GM12878 (cell line): Measurements from ENCODE around the gene KCNH6. TPM values are rescaled to one million over a fixed set of nuclear protein-coding genes. Genes with fewer than 3 reads are reported as not detected.

Experiments
- ATAC-seq: fragments of 200-7000 bp; cut with Tn5 transposase; 3 replicates; pipeline ENCODE4 v1.9.1; 2020; ENCODE audit warnings: mild to moderate bottlenecking, moderate library complexity
- BruUV-seq: library from RNA; stranded (reverse); fragments of 400-500 nt; replicated peaks from 2 replicates; lab custom pipeline; 2021; lab: Mats Ljungman, UMichigan
- CTCF ChIA-PET: fragments of 300-600 bp; sonication (Branson Sonifier 250); formaldehyde crosslinking; extraction: SDS; loops from one replicate; lab custom pipeline; 2021; ENCODE audit warnings: inconsistent platforms; lab: Yijun Ruan, JAX
- POLR2A ChIA-PET: fragments of 350-600 bp; formaldehyde crosslinking; extraction: SDS; loops from one replicate; lab custom pipeline; 2021; ENCODE audit warnings: inconsistent platforms; lab: Charles Lee
- RAD21 ChIA-PET: fragments of 300-600 bp; sonication (Branson Sonifier 250); formaldehyde crosslinking; loops from one replicate; lab custom pipeline; 2023; ENCODE audit warnings: antibody characterized with exemption; ENCODE audit not compliant: unreplicated experiment; lab: Charles Lee
- SMC1A ChIA-PET: fragments of 300-600 bp; sonication (Branson Sonifier 250); formaldehyde crosslinking; loops from one replicate; lab custom pipeline; 2023; ENCODE audit not compliant: unreplicated experiment, uncharacterized antibody; lab: Charles Lee
- DNase-seq: peaks from one replicate; pipeline ENCODE4 v3.0.0-alpha.2; 2011; ENCODE audit warnings: low read depth, low spot score
- FAIRE-seq: peaks from 3 replicates; lab custom pipeline; 2011; peaks lifted over from hg19 to GRCh38; lab: Jason Lieb, UNC
- H2AFZ ChIP-seq: 2 replicates; pipeline ENCODE4 v1.6.0; 2011; ENCODE audit warnings: low read depth, low read length, control low read depth; ENCODE audit not compliant: control insufficient read depth
- H3K27ac ChIP-seq: 2 replicates; pipeline ENCODE4 v1.5.1; 2011; ENCODE audit warnings: control low read depth; ENCODE audit not compliant: control insufficient read depth, insufficient read depth
- H3K27me3 ChIP-seq, 2 experiments: replicated peaks in 1 of 2; 2 replicates each; pipeline versions ENCODE4 v1.6.0 to v1.6.1; 2011; ENCODE audit warnings: low read length in 1 of 2; ENCODE audit not compliant: control insufficient read depth in 2 of 2, insufficient read depth in 2 of 2
- H3K36me3 ChIP-seq, 2 experiments: 2 replicates each; pipeline ENCODE4 v1.5.1; 2011; ENCODE audit warnings: low read length in 1 of 2; ENCODE audit not compliant: control insufficient read depth in 2 of 2, insufficient read depth in 2 of 2
- H3K4me1 ChIP-seq: 2 replicates; pipeline ENCODE4 v1.6.1; 2011; ENCODE audit warnings: mild to moderate bottlenecking, low read length, moderate library complexity, mixed read lengths; ENCODE audit not compliant: control insufficient read depth, insufficient read depth
- H3K4me2 ChIP-seq: 2 replicates; pipeline ENCODE4 v1.6.0; 2011; ENCODE audit warnings: control low read depth; ENCODE audit not compliant: control insufficient read depth, insufficient read depth
- H3K4me3 ChIP-seq: fragments of 200-600 bp; sonication (generic); 2 replicates; pipeline ENCODE4 v1.5.1; 2016
- H3K79me2 ChIP-seq: 2 replicates; pipeline ENCODE4 v1.6.0; 2011; ENCODE audit warnings: low read length; ENCODE audit not compliant: control insufficient read depth, insufficient read depth
- H3K9ac ChIP-seq: 2 replicates; pipeline ENCODE4 v1.8.0; 2011; ENCODE audit warnings: low read length, control low read depth, mixed read lengths; ENCODE audit not compliant: control insufficient read depth, insufficient read depth
- H3K9me3 ChIP-seq: replicated peaks from 3 replicates; pipeline ENCODE4 v1.5.1; 2011; ENCODE audit warnings: mild to moderate bottlenecking, low read length; ENCODE audit not compliant: control insufficient read depth, insufficient read depth
- H4K20me1 ChIP-seq: 2 replicates; pipeline ENCODE4 v1.6.0; 2011; ENCODE audit not compliant: control insufficient read depth, insufficient read depth
- ASH2L ChIP-seq: fragments of 300-600, 200-600 bp; sonication (generic); IDR thresholded peaks from 2 replicates; pipeline ENCODE4 v1.6.1; 2017; ENCODE audit warnings: low read depth, mild to moderate bottlenecking, borderline replicate concordance
- DPF2 ChIP-seq: fragments of 450-650 bp; IDR thresholded peaks from 2 replicates; pipeline ENCODE4 v1.6.1; 2017; ENCODE audit warnings: mild to moderate bottlenecking
- E4F1 ChIP-seq: fragments of 450-650 bp; IDR thresholded peaks from 2 replicates; pipeline ENCODE4 v1.6.1; 2018; ENCODE audit warnings: borderline replicate concordance, mild to moderate bottlenecking; ENCODE audit not compliant: partially characterized antibody
- EED ChIP-seq: sonication (generic); IDR thresholded peaks from 2 replicates; pipeline ENCODE4 v1.6.1; 2016; ENCODE audit warnings: antibody characterized with exemption, low read depth
- FOXM1 ChIP-seq: IDR thresholded peaks from 2 replicates; pipeline ENCODE4 v1.6.1; 2012; ENCODE audit warnings: low read depth, mild to moderate bottlenecking, inconsistent platforms, low read length, moderate library complexity
- HDAC6 ChIP-seq: fragments of 200-600 bp; sonication (generic); IDR thresholded peaks from one replicate; pipeline ENCODE4 v1.8.0; 2017; ENCODE audit warnings: antibody characterized with exemption; ENCODE audit not compliant: unreplicated experiment
- IRF3 ChIP-seq: fragments of 450-650 bp; IDR thresholded peaks from 2 replicates; pipeline ENCODE4 v1.6.1; 2014; ENCODE audit warnings: mild to moderate bottlenecking
- IRF4 ChIP-seq: IDR thresholded peaks from 2 replicates; pipeline ENCODE4 v1.6.1; 2011; ENCODE audit warnings: low read depth, low read length
- KDM1A ChIP-seq: fragments of 200-600 bp; sonication (generic); IDR thresholded peaks from 2 replicates; pipeline ENCODE4 v1.6.1; 2016; ENCODE audit warnings: borderline replicate concordance
- MTA2 ChIP-seq: fragments of 450-650 bp; IDR thresholded peaks from 2 replicates; pipeline ENCODE4 v1.6.1; 2016; ENCODE audit warnings: low read depth, mild to moderate bottlenecking, moderate library complexity
- NBN ChIP-seq: fragments of 450-650 bp; IDR thresholded peaks from 2 replicates; pipeline ENCODE4 v1.6.1; 2016
- NFXL1 ChIP-seq: fragments of 450-650 bp; IDR thresholded peaks from 2 replicates; pipeline ENCODE4 v1.6.1; 2017; ENCODE audit warnings: antibody characterized with exemption, mild to moderate bottlenecking, borderline replicate concordance
- NR2C1 ChIP-seq: fragments of 450-650 bp; IDR thresholded peaks from 2 replicates; pipeline ENCODE4 v1.6.1; 2017; ENCODE audit warnings: antibody characterized with exemption, mild to moderate bottlenecking, moderate library complexity
- PAX5 ChIP-seq: IDR thresholded peaks from 2 replicates; pipeline ENCODE4 v1.6.1; 2011; ENCODE audit warnings: low read depth, low read length, borderline replicate concordance
- SMAD5 ChIP-seq: IDR thresholded peaks from 2 replicates; pipeline ENCODE4 v1.6.1; 2016; ENCODE audit warnings: antibody characterized with exemption, low read depth
- SREBF2 ChIP-seq: IDR thresholded peaks from 2 replicates; pipeline ENCODE4 v1.6.1; 2012; ENCODE audit warnings: mild to moderate bottlenecking, low read length
- TBL1XR1 ChIP-seq: IDR thresholded peaks from 2 replicates; pipeline ENCODE4 v1.6.1; 2012; ENCODE audit warnings: low read depth, low read length, improper control_type of control experiment
- ZNF207 ChIP-seq: fragments of 450-650 bp; IDR thresholded peaks from 2 replicates; pipeline ENCODE4 v1.6.1; 2014; ENCODE audit warnings: antibody characterized with exemption, mild to moderate bottlenecking, borderline replicate concordance
- WGBS: methylation state at CpG from one replicate; pipeline ENCODE4 v1.1.6; 2016; ENCODE audit warnings: low lambda C conversion rate; ENCODE audit not compliant: insufficient replicate concordance, insufficient coverage; ENCODE audit errors: missing lambda C conversion rate; 5-methylcytosine and 5-hydroxymethylcytosine counted together
- in situ Hi-C: fragments of 300-500 bp; cut with MboI; formaldehyde crosslinking; loops from 9 replicates; pipeline ENCODE4 v1.14.3; 2018; ENCODE audit warnings: mixed read lengths
- intact Hi-C: fragments of 100-400 bp; cut with micrococcal nuclease; formaldehyde crosslinking; loops from one replicate; pipeline ENCODE4 v1.14.2; 2022; ENCODE audit not compliant: unreplicated experiment
- polyA plus RNA-seq, 11 experiments: library from polyadenylated mRNA; depleted of rRNA in 4 of 11; unstranded in 6 of 11; stranded (reverse) in 5 of 11; fragments of >200 nt; fragmentation: Nextera tagmentation in 4 of 11; fragmentation: Illumina TruSeq in 1 of 11; extraction: Ambion mirVana in 4 of 11; extraction: Trizol in 1 of 11; gene quantifications; 1 replicate in 1 of 11; 2 replicates in 10 of 11; pipeline versions ENCODE4 v1.2.1 to v1.2.3, GENCODE V29; 2011 to 2016; ENCODE audit warnings: inconsistent platforms in 2 of 11, missing spikeins in 2 of 11, low read depth in 1 of 11
- total RNA-seq, 4 experiments: library from RNA; depleted of rRNA in 3 of 4; stranded (reverse); fragments of >200 nt in 3 of 4; fragmentation: Illumina TruSeq in 1 of 4; extraction: Trizol in 1 of 4; gene quantifications; 2 replicates each; pipeline versions ENCODE4 v1.2.1 to v1.2.3, GENCODE V29; 2013 to 2021
- TF ChIP-seq, protein P1 (sequence below): fragments of 450-650 bp; IDR thresholded peaks from 2 replicates; pipeline ENCODE4 v1.6.1; 2017; ENCODE audit warnings: borderline replicate concordance
- TF ChIP-seq, protein P2 (sequence below): fragments of 450-650 bp; IDR thresholded peaks from 2 replicates; pipeline ENCODE4 v1.6.1; 2017; ENCODE audit warnings: antibody characterized with exemption, mild to moderate bottlenecking, moderate library complexity

The KCNH6 gene
- total and polyA plus RNA-seq, 10 of the 15 experiments (the other 5 are each of a cell fraction or from before 2014, with no cell fraction given): not detected

GRCh38 chr17:63514974-63515373, 8.2 kb upstream of the KCNH6 start:
- Histone ChIP-seq H3K27ac (no peak overlapping the region), H3K27me3 (no peaks in the 10 kb centered on the region), H3K36me3 (no peaks in the 10 kb centered on the region), H3K9ac (no peak overlapping the region), H4K20me1 (no peaks in the 10 kb centered on the region)
- POLR2A ChIA-PET: no interaction called here
- no TSS peak for BruUV-seq
- SMC1A ChIA-PET: no interaction called here
- intact Hi-C loops: no loop called here
- RAD21 ChIA-PET: interaction anchor here (0.5 kb wide), 1 partner anchor 245 kb away, joined by 4 read pairs; no protein-coding TSS in a partner anchor
- in situ Hi-C loops: no loop called here
- TF ChIP-seq EED (no peak), HDAC6 (no peak), E4F1 (no peak), KDM1A (no peak), ZNF207 (no peak), PAX5 (no peak), IRF4 (no peak), NFXL1 (no peak), MTA2 (no peak), SMAD5 (no peak), SREBF2 (no peak), NBN (no peak), TBL1XR1 (no peak), FOXM1 (no peak), IRF3 (no peak), NR2C1 (no peak), ASH2L (no peak), DPF2 (no peak)
- TF ChIP-seq, protein P1, sequence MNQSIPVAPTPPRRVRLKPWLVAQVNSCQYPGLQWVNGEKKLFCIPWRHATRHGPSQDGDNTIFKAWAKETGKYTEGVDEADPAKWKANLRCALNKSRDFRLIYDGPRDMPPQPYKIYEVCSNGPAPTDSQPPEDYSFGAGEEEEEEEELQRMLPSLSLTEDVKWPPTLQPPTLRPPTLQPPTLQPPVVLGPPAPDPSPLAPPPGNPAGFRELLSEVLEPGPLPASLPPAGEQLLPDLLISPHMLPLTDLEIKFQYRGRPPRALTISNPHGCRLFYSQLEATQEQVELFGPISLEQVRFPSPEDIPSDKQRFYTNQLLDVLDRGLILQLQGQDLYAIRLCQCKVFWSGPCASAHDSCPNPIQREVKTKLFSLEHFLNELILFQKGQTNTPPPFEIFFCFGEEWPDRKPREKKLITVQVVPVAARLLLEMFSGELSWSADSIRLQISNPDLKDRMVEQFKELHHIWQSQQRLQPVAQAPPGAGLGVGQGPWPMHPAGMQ: no peak
- TF ChIP-seq, protein P2, sequence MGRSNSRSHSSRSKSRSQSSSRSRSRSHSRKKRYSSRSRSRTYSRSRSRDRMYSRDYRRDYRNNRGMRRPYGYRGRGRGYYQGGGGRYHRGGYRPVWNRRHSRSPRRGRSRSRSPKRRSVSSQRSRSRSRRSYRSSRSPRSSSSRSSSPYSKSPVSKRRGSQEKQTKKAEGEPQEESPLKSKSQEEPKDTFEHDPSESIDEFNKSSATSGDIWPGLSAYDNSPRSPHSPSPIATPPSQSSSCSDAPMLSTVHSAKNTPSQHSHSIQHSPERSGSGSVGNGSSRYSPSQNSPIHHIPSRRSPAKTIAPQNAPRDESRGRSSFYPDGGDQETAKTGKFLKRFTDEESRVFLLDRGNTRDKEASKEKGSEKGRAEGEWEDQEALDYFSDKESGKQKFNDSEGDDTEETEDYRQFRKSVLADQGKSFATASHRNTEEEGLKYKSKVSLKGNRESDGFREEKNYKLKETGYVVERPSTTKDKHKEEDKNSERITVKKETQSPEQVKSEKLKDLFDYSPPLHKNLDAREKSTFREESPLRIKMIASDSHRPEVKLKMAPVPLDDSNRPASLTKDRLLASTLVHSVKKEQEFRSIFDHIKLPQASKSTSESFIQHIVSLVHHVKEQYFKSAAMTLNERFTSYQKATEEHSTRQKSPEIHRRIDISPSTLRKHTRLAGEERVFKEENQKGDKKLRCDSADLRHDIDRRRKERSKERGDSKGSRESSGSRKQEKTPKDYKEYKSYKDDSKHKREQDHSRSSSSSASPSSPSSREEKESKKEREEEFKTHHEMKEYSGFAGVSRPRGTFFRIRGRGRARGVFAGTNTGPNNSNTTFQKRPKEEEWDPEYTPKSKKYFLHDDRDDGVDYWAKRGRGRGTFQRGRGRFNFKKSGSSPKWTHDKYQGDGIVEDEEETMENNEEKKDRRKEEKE: no peak
- TF ChIP-seq, all 136 proteins: peak for 0
- ATAC-seq (peak; percentile 38), FAIRE-seq (peak; percentile 81), DNase-seq (no peak)
- Histone ChIP-seq H3K9me3 (no peaks in the 10 kb centered on the region), H3K4me2 (peak overlapping the region; percentile 21), H3K79me2 (no peaks in the 10 kb centered on the region), H3K4me3 (no peak overlapping the region), H3K4me1 (peaks cover 9% of the 10 kb centered on the region), H2AFZ (no peak overlapping the region)
- 0% methylated on average over 2 of the region's 2 CpGs for WGBS
- CTCF ChIA-PET: interaction anchor here (0.7 to 1.2 kb wide), 3 partner anchors 12 to 28 kb away, joined by 3 read pairs; no protein-coding TSS in a partner anchor
